Measurements from ENCODE around the gene S1PR5. TPM values are rescaled to one million over a fixed set of nuclear protein-coding genes. Genes with fewer than 3 reads are reported as not detected.

S1PR5 gene
- total RNA-seq, 1 experiment from 2014 or later = 0.57 TPM

DNA sequence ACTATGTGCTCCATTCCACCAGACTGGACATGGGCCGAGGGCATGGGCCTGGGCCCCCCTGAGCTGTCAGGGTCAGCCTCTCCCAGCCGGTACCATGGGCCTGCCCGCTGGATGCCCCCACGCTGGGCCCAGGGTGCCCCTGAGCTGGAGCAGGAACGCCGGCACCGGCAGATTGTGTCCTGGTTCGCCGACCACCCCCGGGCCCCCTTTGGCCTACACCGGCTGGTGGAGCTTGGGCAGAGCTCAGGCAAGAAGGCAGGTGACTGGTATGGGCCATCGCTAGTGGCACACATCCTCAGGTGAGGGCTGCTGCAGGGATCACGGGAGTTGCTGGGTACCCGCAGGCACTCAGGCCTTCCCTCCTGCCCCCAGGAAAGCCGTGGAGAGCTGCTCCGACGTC lies 29.6 kb upstream of the S1PR5 start:
- intact Hi-C loops (cut with micrococcal nuclease; ENCODE audit: unreplicated experiment) = no loop called here
- Histone ChIP-seq H3K27me3 (replicated peaks; ENCODE audit: control insufficient read depth, insufficient read depth, low read length) (no peaks in the 10 kb centered on the region), H3K36me3 (ENCODE audit: control insufficient read depth, insufficient read depth, low read length) (peaks cover 2% of the 10 kb centered on the region), H3K9me3 (no peaks in the 10 kb centered on the region), H3K4me1 (peaks cover 3% of the 10 kb centered on the region; the same call in 1 of the 2 replicates), H3K4me3 (ENCODE audit: low read depth, low read length) (no peak overlapping the region)
- H3K36me3 Mint-ChIP-seq (ENCODE audit: insufficient read depth, unreplicated experiment) = peaks cover 43% of the 10 kb centered on the region
- no peak overlapping the region for H3K4me3 Mint-ChIP-seq (ENCODE audit: unreplicated experiment)
- ChIA-PET CTCF (no interaction called here), POLR2A (no interaction called here)
- no peak for DNase-seq
- no peaks in the 10 kb centered on the region for H3K27me3 Mint-ChIP-seq (ENCODE audit: insufficient read depth, unreplicated experiment)
- no peaks in the 10 kb centered on the region for H3K4me1 Mint-ChIP-seq (ENCODE audit: low read depth, unreplicated experiment)
- H3K27ac Mint-ChIP-seq (ENCODE audit: unreplicated experiment) = no peak overlapping the region
- TF ChIP-seq, protein P1, sequence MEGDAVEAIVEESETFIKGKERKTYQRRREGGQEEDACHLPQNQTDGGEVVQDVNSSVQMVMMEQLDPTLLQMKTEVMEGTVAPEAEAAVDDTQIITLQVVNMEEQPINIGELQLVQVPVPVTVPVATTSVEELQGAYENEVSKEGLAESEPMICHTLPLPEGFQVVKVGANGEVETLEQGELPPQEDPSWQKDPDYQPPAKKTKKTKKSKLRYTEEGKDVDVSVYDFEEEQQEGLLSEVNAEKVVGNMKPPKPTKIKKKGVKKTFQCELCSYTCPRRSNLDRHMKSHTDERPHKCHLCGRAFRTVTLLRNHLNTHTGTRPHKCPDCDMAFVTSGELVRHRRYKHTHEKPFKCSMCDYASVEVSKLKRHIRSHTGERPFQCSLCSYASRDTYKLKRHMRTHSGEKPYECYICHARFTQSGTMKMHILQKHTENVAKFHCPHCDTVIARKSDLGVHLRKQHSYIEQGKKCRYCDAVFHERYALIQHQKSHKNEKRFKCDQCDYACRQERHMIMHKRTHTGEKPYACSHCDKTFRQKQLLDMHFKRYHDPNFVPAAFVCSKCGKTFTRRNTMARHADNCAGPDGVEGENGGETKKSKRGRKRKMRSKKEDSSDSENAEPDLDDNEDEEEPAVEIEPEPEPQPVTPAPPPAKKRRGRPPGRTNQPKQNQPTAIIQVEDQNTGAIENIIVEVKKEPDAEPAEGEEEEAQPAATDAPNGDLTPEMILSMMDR (IDR thresholded peaks at IDR 0.05; ENCODE audit: insufficient read depth in 1 of 2, low read depth in 1 of 2, low read length in 1 of 2, severe bottlenecking in 1 of 2, unreplicated experiment in 1 of 2) = no peak
- TSS peak; percentile 11 for BruUV-seq (replicated peaks)
- H3K9me3 Mint-ChIP-seq (ENCODE audit: unreplicated experiment) = no peaks in the 10 kb centered on the region

DNA sequence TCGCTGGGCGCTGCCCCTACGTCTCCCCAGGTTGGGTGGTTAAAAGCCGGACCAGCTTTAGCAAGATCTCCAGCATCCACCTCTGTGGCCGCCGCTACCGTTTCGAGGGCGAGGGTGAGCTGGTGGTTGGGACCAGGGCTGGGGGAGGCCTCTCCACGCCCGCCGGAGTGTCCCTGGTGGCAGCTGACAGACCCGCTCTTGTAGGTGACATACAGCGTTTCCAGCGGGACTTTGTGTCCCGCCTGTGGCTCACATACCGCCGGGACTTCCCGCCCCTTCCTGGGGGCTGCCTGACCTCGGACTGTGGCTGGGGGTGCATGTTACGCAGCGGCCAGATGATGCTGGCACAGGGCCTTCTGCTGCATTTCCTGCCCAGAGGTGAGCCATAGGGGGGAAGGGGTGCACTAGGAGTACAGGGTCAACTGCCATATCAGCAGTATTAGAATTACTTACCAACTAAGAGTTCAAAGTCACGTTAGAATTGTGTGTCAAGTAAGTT lies 27.6 kb upstream of the S1PR5 start:
- no peaks in the 10 kb centered on the region for H3K27me3 ChIP-seq (replicated peaks; ENCODE audit: control insufficient read depth, insufficient read depth, low read length)
- H3K36me3 Mint-ChIP-seq (ENCODE audit: insufficient read depth, unreplicated experiment) = peaks cover 23% of the 10 kb centered on the region
- no peaks in the 10 kb centered on the region for H3K9me3 ChIP-seq
- TF ChIP-seq, protein P1 (IDR thresholded peaks at IDR 0.05; ENCODE audit: insufficient read depth in 1 of 2, low read depth in 1 of 2, low read length in 1 of 2, severe bottlenecking in 1 of 2, unreplicated experiment in 1 of 2) = no peak
- ChIA-PET CTCF (interaction anchor here (0.7 kb wide), 1 partner anchor 10 kb away, joined by 4 read pairs; no protein-coding TSS in a partner anchor), POLR2A (no interaction called here)
- BruUV-seq (replicated peaks) = TSS peak; percentile 60
- peak overlapping the region; percentile 67 for H3K27ac Mint-ChIP-seq (ENCODE audit: unreplicated experiment)
- H3K4me1 ChIP-seq = peaks cover 3% of the 10 kb centered on the region; the same call in 1 of the 2 replicates
- intact Hi-C loops (cut with micrococcal nuclease; ENCODE audit: unreplicated experiment) = loop anchor here (5.0 kb wide), 1 partner anchor 43 kb away; the partner anchor contains the start of gene KEAP1
- H3K4me1 Mint-ChIP-seq (ENCODE audit: low read depth, unreplicated experiment) = no peaks in the 10 kb centered on the region
- H3K4me3 ChIP-seq (ENCODE audit: low read depth, low read length) = peak overlapping the region; percentile 78
- H3K9me3 Mint-ChIP-seq (ENCODE audit: unreplicated experiment) = no peaks in the 10 kb centered on the region
- H3K36me3 ChIP-seq (ENCODE audit: control insufficient read depth, insufficient read depth, low read length) = no peaks in the 10 kb centered on the region; the same call in 1 of the 2 replicates
- H3K4me3 Mint-ChIP-seq (ENCODE audit: unreplicated experiment) = peak overlapping the region; percentile 78
- DNase-seq = no peak
- H3K27me3 Mint-ChIP-seq (ENCODE audit: insufficient read depth, unreplicated experiment) = no peaks in the 10 kb centered on the region

DNA sequence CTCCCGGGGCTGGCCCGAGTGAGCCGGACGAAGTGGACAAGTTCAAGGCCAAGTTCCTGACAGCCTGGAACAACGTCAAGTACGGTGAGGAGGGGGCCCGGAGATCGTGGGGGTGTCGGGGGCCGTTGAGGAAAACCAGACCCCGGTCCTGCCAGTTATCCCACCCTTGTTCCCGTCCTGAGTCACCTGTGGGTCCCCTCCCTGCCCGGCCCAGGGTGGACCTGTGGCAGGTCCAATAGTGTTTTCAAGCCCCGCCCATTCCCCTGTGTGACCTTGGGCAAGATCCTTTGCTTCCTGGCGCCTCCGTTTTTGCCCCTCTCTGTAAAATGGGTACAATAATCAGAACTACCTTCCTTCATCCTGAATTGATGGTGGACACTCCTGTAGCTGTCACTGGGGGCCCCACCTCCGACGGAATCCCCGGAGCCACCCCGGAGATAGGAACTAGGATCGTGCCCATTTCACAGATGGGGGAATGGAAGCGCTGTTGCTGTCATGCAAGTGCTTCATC lies 27.1 kb upstream of the S1PR5 start:
- POLR2A ChIA-PET = no interaction called here
- H3K36me3 Mint-ChIP-seq (ENCODE audit: insufficient read depth, unreplicated experiment) = peaks cover 18% of the 10 kb centered on the region
- Histone ChIP-seq H3K27me3 (replicated peaks; ENCODE audit: control insufficient read depth, insufficient read depth, low read length) (no peaks in the 10 kb centered on the region), H3K9me3 (no peaks in the 10 kb centered on the region), H3K36me3 (ENCODE audit: control insufficient read depth, insufficient read depth, low read length) (no peaks in the 10 kb centered on the region; the same call in 1 of the 2 replicates), H3K4me1 (peaks cover 3% of the 10 kb centered on the region; the same call in 1 of the 2 replicates), H3K4me3 (ENCODE audit: low read depth, low read length) (peak overlapping the region; percentile 78)
- peak overlapping the region; percentile 78 for H3K4me3 Mint-ChIP-seq (ENCODE audit: unreplicated experiment)
- H3K27me3 Mint-ChIP-seq (ENCODE audit: insufficient read depth, unreplicated experiment) = no peaks in the 10 kb centered on the region
- peak overlapping the region; percentile 67 for H3K27ac Mint-ChIP-seq (ENCODE audit: unreplicated experiment)
- no TSS peak for BruUV-seq (replicated peaks)
- CTCF ChIA-PET = interaction anchor here (0.7 kb wide), 1 partner anchor 11 kb away, joined by 4 read pairs; no protein-coding TSS in a partner anchor
- DNase-seq = peak; percentile 49 to 50
- H3K4me1 Mint-ChIP-seq (ENCODE audit: low read depth, unreplicated experiment) = no peaks in the 10 kb centered on the region
- TF ChIP-seq, protein P1 (IDR thresholded peaks at IDR 0.05; ENCODE audit: insufficient read depth in 1 of 2, low read depth in 1 of 2, low read length in 1 of 2, severe bottlenecking in 1 of 2, unreplicated experiment in 1 of 2) = no peak
- H3K9me3 Mint-ChIP-seq (ENCODE audit: unreplicated experiment) = no peaks in the 10 kb centered on the region
- intact Hi-C loops (cut with micrococcal nuclease; ENCODE audit: unreplicated experiment) = loop anchor here (5.0 kb wide), 1 partner anchor 42 kb away; the partner anchor contains the start of gene KEAP1

Data from Caco-2 (cell line).